HCT116 (cell line): ENCODE measurements around the gene C9orf72. TPM values are rescaled to one million over a fixed set of nuclear protein-coding genes. Genes with fewer than 3 reads are reported as not detected.

ENCODE experiments used
- ATAC-seq: fragments of 200-7000 bp; cut with Tn5 transposase; 2 replicates; pipeline ENCODE4 v1.9.1; 2020; ENCODE audit warnings: mild to moderate bottlenecking, moderate library complexity
- BruUV-seq: library from RNA; stranded (reverse); fragments of 400-500 nt; replicated peaks from 2 replicates; lab custom pipeline; 2021; lab: Mats Ljungman, UMichigan
- CTCF ChIA-PET: fragments of 300-600 bp; sonication (Branson Sonifier 250); formaldehyde crosslinking; loops from one replicate; lab custom pipeline; 2021; ENCODE audit warnings: antibody characterized with exemption; lab: Charles Lee
- POLR2A ChIA-PET: fragments of 300-600, 350-600 bp; sonication (Branson Sonifier 250); formaldehyde crosslinking; loops from one replicate; lab custom pipeline; 2021; ENCODE audit warnings: antibody characterized with exemption; lab: Charles Lee
- RAD21 ChIA-PET, 2 experiments: fragments of 300-600 bp; sonication (Branson Sonifier 250); formaldehyde crosslinking; loops; one replicate each; lab custom pipeline; 2023; ENCODE audit warnings: low total read pairs in 2 of 2; ENCODE audit not compliant: uncharacterized antibody in 2 of 2, unreplicated experiment in 2 of 2, low non-redundant PET in 1 of 2; lab: Charles Lee
- DNase-seq: peaks from one replicate; pipeline ENCODE4 v3.0.0-alpha.2; 2010; ENCODE audit warnings: low read depth, low spot score
- H2AFZ ChIP-seq: fragments of 200-600 bp; shearing (Covaris generic), sonication (generic); 2 replicates; pipeline ENCODE4 v1.6.1; 2017; ENCODE audit warnings: low read depth, mixed run types, mixed read lengths, antibody characterized with exemption, low read length; ENCODE audit not compliant: poor library complexity, severe bottlenecking
- H3K27ac ChIP-seq: 2 replicates; pipeline ENCODE4 v1.5.1; 2012; ENCODE audit warnings: low read depth, low read length
- H3K27me3 ChIP-seq: fragments of 200-600 bp; sonication (generic); 2 replicates; pipeline ENCODE4 v1.6.1; 2016; ENCODE audit warnings: mixed run types, low read length, mixed read lengths; ENCODE audit not compliant: insufficient read depth
- H3K36me3 ChIP-seq, 2 experiments: fragments of 200-500 bp in 1 of 2; fragments of 200-600 bp in 1 of 2; sonication (Bioruptor generic) in 1 of 2; sonication (generic) in 1 of 2; 2 replicates each; pipeline versions ENCODE4 v1.5.1 to v1.6.1; 2014 to 2016; ENCODE audit warnings: low read length in 2 of 2, inconsistent platforms in 1 of 2, mixed read lengths in 1 of 2, mixed run types in 1 of 2; ENCODE audit not compliant: insufficient read depth in 2 of 2, control insufficient read depth in 1 of 2
- H3K4me1 ChIP-seq, 2 experiments: fragments of 200-600 bp in 1 of 2; sonication (generic) in 1 of 2; 2 replicates each; pipeline versions ENCODE4 v1.5.1 to v1.6.1; 2012 to 2017; ENCODE audit warnings: low read length in 2 of 2, inconsistent platforms in 1 of 2, mild to moderate bottlenecking in 1 of 2, mixed read lengths in 1 of 2, mixed run types in 1 of 2, moderate library complexity in 1 of 2; ENCODE audit not compliant: insufficient read depth in 2 of 2, control insufficient read depth in 1 of 2
- H3K4me2 ChIP-seq: fragments of 200-600 bp; sonication (generic); 2 replicates; pipeline ENCODE4 v1.6.1; 2017; ENCODE audit warnings: mixed run types, low read length, mixed read lengths
- H3K4me3 ChIP-seq, 2 experiments: fragments of 200-600 bp in 1 of 2; sonication (generic) in 1 of 2; replicated peaks in 1 of 2; 2 replicates each; pipeline ENCODE4 v1.5.1; 2011 to 2016; ENCODE audit warnings: low read length in 2 of 2, control low read depth in 1 of 2, low read depth in 1 of 2, mild to moderate bottlenecking in 1 of 2, mixed read lengths in 1 of 2, mixed run types in 1 of 2
- H3K79me2 ChIP-seq: fragments of 200-600 bp; sonication (generic); 2 replicates; pipeline ENCODE4 v1.6.1; 2017; ENCODE audit warnings: mild to moderate bottlenecking, mixed run types, low read length, moderate library complexity, mixed read lengths; ENCODE audit not compliant: insufficient read depth
- H3K9ac ChIP-seq: fragments of 200-600 bp; sonication (generic); 2 replicates; pipeline ENCODE4 v1.6.1; 2016; ENCODE audit warnings: low read length, mixed read lengths
- H3K9me2 ChIP-seq: fragments of 200-600 bp; sonication (generic), shearing (Covaris generic); 2 replicates; pipeline ENCODE4 v1.6.1; 2017; ENCODE audit warnings: mixed run types, mild to moderate bottlenecking, moderate library complexity; ENCODE audit not compliant: insufficient read depth
- H3K9me3 ChIP-seq, 2 experiments: fragments of 200-500 bp in 1 of 2; fragments of 200-600 bp in 1 of 2; sonication (Bioruptor generic) in 1 of 2; sonication (generic) in 1 of 2; 2 replicates each; pipeline ENCODE4 v1.6.1; 2014 to 2017; ENCODE audit warnings: low read length in 2 of 2, mixed read lengths in 2 of 2, inconsistent platforms in 1 of 2, low read depth in 1 of 2, mild to moderate bottlenecking in 1 of 2, mixed run types in 1 of 2, moderate library complexity in 1 of 2; ENCODE audit not compliant: control insufficient read depth in 1 of 2, insufficient read depth in 1 of 2
- H4K20me1 ChIP-seq: fragments of 200-600 bp; sonication (generic), shearing (Covaris generic); 2 replicates; pipeline ENCODE4 v1.6.1; 2017; ENCODE audit warnings: mixed run types, mild to moderate bottlenecking, moderate library complexity; ENCODE audit not compliant: insufficient read depth
- CEBPB ChIP-seq: IDR thresholded peaks from 2 replicates; pipeline ENCODE4 v1.6.1; 2012; ENCODE audit warnings: low read depth
- CTCF ChIP-seq, 3 experiments: fragments of 200-600 bp in 1 of 3; sonication (generic) in 1 of 3; IDR thresholded peaks in 2 of 3; conservative IDR thresholded peaks in 1 of 3; 2 replicates each; pipeline ENCODE4 v1.5.1; 2012 to 2017; ENCODE audit warnings: low read depth in 2 of 3, low read length in 2 of 3, antibody characterized with exemption in 1 of 3, borderline replicate concordance in 1 of 3, control low read depth in 1 of 3, mild to moderate bottlenecking in 1 of 3, mixed read lengths in 1 of 3, mixed run types in 1 of 3, moderate library complexity in 1 of 3; ENCODE audit not compliant: insufficient read depth in 1 of 3
- FOSL1 ChIP-seq: IDR thresholded peaks from 2 replicates; pipeline ENCODE4 v1.6.1; 2012; ENCODE audit warnings: low read depth
- JUND ChIP-seq: IDR thresholded peaks from 2 replicates; pipeline ENCODE4 v1.6.1; 2012
- POLR2A ChIP-seq: IDR thresholded peaks from 2 replicates; pipeline ENCODE4 v1.7.0; 2011; ENCODE audit warnings: borderline replicate concordance; ENCODE audit not compliant: insufficient read depth, insufficient read length; ENCODE audit errors: extremely low read depth
- RAD21 ChIP-seq: IDR thresholded peaks from 2 replicates; pipeline ENCODE4 v1.6.1; 2012; ENCODE audit warnings: low read depth, mild to moderate bottlenecking
- REST ChIP-seq: IDR thresholded peaks from 2 replicates; pipeline ENCODE4 v1.6.1; 2012; ENCODE audit warnings: low read depth
- TCF7L2 ChIP-seq: IDR thresholded peaks from 2 replicates; pipeline ENCODE4 v1.7.0; 2011; ENCODE audit warnings: borderline replicate concordance, inconsistent platforms; ENCODE audit not compliant: insufficient read depth, insufficient read length; ENCODE audit errors: extremely low read depth
- YY1 ChIP-seq: IDR thresholded peaks from 2 replicates; pipeline ENCODE4 v1.6.1; 2011; ENCODE audit warnings: low read length, low read depth, moderate library complexity, mild to moderate bottlenecking; ENCODE audit not compliant: insufficient replicate concordance; ENCODE audit errors: extremely low read depth
- ZBTB33 ChIP-seq: IDR thresholded peaks from 2 replicates; pipeline ENCODE4 v1.6.1; 2011; ENCODE audit warnings: mild to moderate bottlenecking, low read length, moderate library complexity; ENCODE audit not compliant: insufficient replicate concordance; ENCODE audit errors: extremely low read depth
- ZNF274 ChIP-seq: fragments of 200-500 bp; sonication (Bioruptor generic); IDR thresholded peaks from 2 replicates; pipeline ENCODE4 v1.6.1; 2014; ENCODE audit warnings: mild to moderate bottlenecking, low read depth, low read length, inconsistent platforms
- intact Hi-C: fragments of 100-400 bp; cut with micrococcal nuclease; formaldehyde crosslinking; loops from 2 replicates; pipeline ENCODE4 v1.10.0; 2022
- total RNA-seq: library from RNA; stranded (reverse); gene quantifications from one replicate; pipeline ENCODE4 v1.2.1, GENCODE V29; 2021; ENCODE audit not compliant: unreplicated experiment

C9orf72 gene
- total RNA-seq, 1 experiment from 2014 or later = 12.0 TPM

DNA sequence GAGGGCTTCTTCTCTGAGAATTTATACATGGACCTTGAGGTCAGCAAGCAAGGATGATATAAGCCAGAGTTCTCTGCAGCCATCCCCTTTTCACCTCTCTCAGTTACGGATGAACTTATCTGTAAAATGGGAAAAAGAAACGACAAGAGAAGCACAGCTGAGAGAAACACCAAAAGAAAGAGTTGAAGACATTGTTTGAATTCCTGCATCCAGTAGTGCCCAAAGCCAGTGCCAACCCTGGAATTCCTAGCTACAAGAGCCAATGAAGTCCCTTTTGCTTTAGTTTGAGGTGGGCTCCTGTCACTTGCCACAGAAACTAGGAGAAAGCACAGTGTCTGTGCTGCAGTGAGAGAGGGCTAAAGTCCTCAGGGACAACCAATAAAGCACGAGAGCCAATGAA, 37.1 kb downstream of the C9orf72 start:
- ChIA-PET RAD21 (no interaction called here), POLR2A (no interaction called here), CTCF (interaction anchor here (1.9 kb wide), 1 partner anchor 203 kb away, joined by 7 read pairs; no protein-coding TSS in a partner anchor)
- no peaks in the 10 kb centered on the region for H4K20me1 ChIP-seq
- no peaks in the 10 kb centered on the region for H3K9me2 ChIP-seq
- H2AFZ ChIP-seq = no peak overlapping the region
- H3K4me2 ChIP-seq = no peak overlapping the region
- H3K79me2 ChIP-seq = no peaks in the 10 kb centered on the region
- H3K27ac ChIP-seq = no peak overlapping the region
- no peaks in the 10 kb centered on the region for H3K9me3 ChIP-seq
- no TSS peak for BruUV-seq
- no peak overlapping the region for H3K4me3 ChIP-seq
- no peak for TF ChIP-seq REST
- TF ChIP-seq RAD21 = no peak
- no peak for TF ChIP-seq JUND
- TF ChIP-seq ZNF274 = no peak
- no peak for TF ChIP-seq ZBTB33
- no peak for TF ChIP-seq FOSL1
- TF ChIP-seq YY1 = no peak
- no peak for TF ChIP-seq CTCF (IDR thresholded peaks at IDR 0.05 in 2 of 3, conservative IDR thresholded peaks at IDR 0.05 in 1 of 3; ENCODE audit: borderline replicate concordance in 1 of 3, insufficient read depth in 1 of 3, low read depth in 2 of 3, low read length in 2 of 3)
- no peak for TF ChIP-seq CEBPB
- TF ChIP-seq POLR2A = no peak
- no peak for TF ChIP-seq TCF7L2
- no peaks in the 10 kb centered on the region for H3K4me1 ChIP-seq
- no peak overlapping the region for H3K9ac ChIP-seq
- no peaks in the 10 kb centered on the region; a peak in 1 of 4 replicates for H3K36me3 ChIP-seq
- DNase-seq = no peak
- ATAC-seq = no peak
- no peaks in the 10 kb centered on the region for H3K27me3 ChIP-seq
- intact Hi-C loops = no loop called here
